OCI-LY7 (cell line): ENCODE data around the gene HLCS. TPM values are rescaled to one million over a fixed set of nuclear protein-coding genes. Genes with fewer than 3 reads are reported as not detected.

Experiments
- BruUV-seq: library from RNA; stranded (reverse); fragments of 400-500 nt; replicated peaks from 2 replicates; lab custom pipeline; 2021; lab: Mats Ljungman, UMichigan
- CTCF ChIA-PET: fragments of 300-600 bp; sonication (Branson Sonifier 250); formaldehyde crosslinking; loops from one replicate; lab custom pipeline; 2022; ENCODE audit warnings: antibody characterized with exemption; ENCODE audit not compliant: unreplicated experiment; lab: Charles Lee
- POLR2A ChIA-PET: fragments of 300-600 bp; sonication (Branson Sonifier 250); formaldehyde crosslinking; loops from one replicate; lab custom pipeline; 2022; ENCODE audit warnings: antibody characterized with exemption; lab: Charles Lee
- DNase-seq: peaks from one replicate; pipeline ENCODE4 v3.0.0-alpha.2; 2015; ENCODE audit warnings: low spot score
- H2AFZ ChIP-seq: fragments of 200-600 bp; sonication (generic), shearing (Covaris generic); 2 replicates; pipeline ENCODE4 v1.6.1; 2014; ENCODE audit warnings: mild to moderate bottlenecking, antibody characterized with exemption, low read length, moderate library complexity
- H3K27ac ChIP-seq: fragments of 200-600 bp; sonication (generic); 2 replicates; pipeline ENCODE4 v1.5.1; 2014; ENCODE audit warnings: mixed run types, low read depth, mild to moderate bottlenecking, moderate library complexity, low read length, inconsistent platforms; ENCODE audit not compliant: poor library complexity, severe bottlenecking
- H3K36me3 ChIP-seq: fragments of 200-600 bp; sonication (generic); 2 replicates; pipeline ENCODE4 v1.6.1; 2014; ENCODE audit warnings: mild to moderate bottlenecking, antibody characterized with exemption, low read length, moderate library complexity, mixed read lengths; ENCODE audit not compliant: insufficient read depth
- H3K4me1 ChIP-seq: fragments of 200-600 bp; sonication (generic); 2 replicates; pipeline ENCODE4 v1.5.1; 2014; ENCODE audit warnings: mild to moderate bottlenecking, low read length; ENCODE audit not compliant: insufficient read depth, poor library complexity, severe bottlenecking
- H3K4me2 ChIP-seq: fragments of 200-600 bp; sonication (generic); 2 replicates; pipeline ENCODE4 v1.6.1; 2014; ENCODE audit warnings: mild to moderate bottlenecking, low read length
- H3K4me3 ChIP-seq: fragments of 200-600 bp; sonication (generic); 2 replicates; pipeline ENCODE4 v1.5.1; 2014; ENCODE audit warnings: mild to moderate bottlenecking, low read depth, low read length; ENCODE audit not compliant: poor library complexity, severe bottlenecking
- H3K79me2 ChIP-seq: fragments of 200-600 bp; sonication (generic); 2 replicates; pipeline ENCODE4 v1.6.1; 2016; ENCODE audit warnings: low read depth, mild to moderate bottlenecking, low read length, moderate library complexity, mixed read lengths; ENCODE audit not compliant: insufficient read depth
- H3K9me2 ChIP-seq: fragments of 200-600 bp; sonication (generic); 2 replicates; pipeline ENCODE4 v1.6.1; 2016; ENCODE audit warnings: mild to moderate bottlenecking, low read length, mixed read lengths; ENCODE audit not compliant: insufficient read depth
- H3K9me3 ChIP-seq: fragments of 200-600 bp; sonication (generic); 2 replicates; pipeline ENCODE4 v1.6.1; 2014; ENCODE audit warnings: mild to moderate bottlenecking, mixed run types, low read length, mixed read lengths
- H4K20me1 ChIP-seq: fragments of 200-600 bp; sonication (generic); 2 replicates; pipeline ENCODE4 v1.6.1; 2014; ENCODE audit warnings: mild to moderate bottlenecking, antibody characterized with exemption, low read length, moderate library complexity, mixed read lengths; ENCODE audit not compliant: insufficient read depth
- CTCF ChIP-seq: fragments of 200-600 bp; sonication (generic); conservative IDR thresholded peaks from 2 replicates; pipeline ENCODE4 v1.5.1; 2014; ENCODE audit warnings: mild to moderate bottlenecking, antibody characterized with exemption, low read length, moderate library complexity, mixed read lengths
- EZH2phosphoT487 ChIP-seq: fragments of 200-600 bp; sonication (generic); IDR thresholded peaks from 2 replicates; pipeline ENCODE4 v1.6.1; 2018; ENCODE audit warnings: low read depth, borderline replicate concordance, mild to moderate bottlenecking, mixed run types, antibody characterized with exemption, low read length, moderate library complexity, mixed read lengths
- intact Hi-C: fragments of 100-400 bp; cut with micrococcal nuclease; formaldehyde crosslinking; loops from one replicate; pipeline ENCODE4 v1.10.0; 2022; ENCODE audit not compliant: unreplicated experiment
- total RNA-seq, 2 experiments: library from RNA; depleted of rRNA in 1 of 2; stranded (reverse); fragments of >200 nt in 1 of 2; shearing (Covaris generic) in 1 of 2; gene quantifications; 2 replicates each; pipeline ENCODE4 v1.2.3, GENCODE V29; 2014 to 2022

Gene HLCS
- total RNA-seq, 2 experiments from 2014 or later: 12.0 to 20.9 TPM

DNA sequence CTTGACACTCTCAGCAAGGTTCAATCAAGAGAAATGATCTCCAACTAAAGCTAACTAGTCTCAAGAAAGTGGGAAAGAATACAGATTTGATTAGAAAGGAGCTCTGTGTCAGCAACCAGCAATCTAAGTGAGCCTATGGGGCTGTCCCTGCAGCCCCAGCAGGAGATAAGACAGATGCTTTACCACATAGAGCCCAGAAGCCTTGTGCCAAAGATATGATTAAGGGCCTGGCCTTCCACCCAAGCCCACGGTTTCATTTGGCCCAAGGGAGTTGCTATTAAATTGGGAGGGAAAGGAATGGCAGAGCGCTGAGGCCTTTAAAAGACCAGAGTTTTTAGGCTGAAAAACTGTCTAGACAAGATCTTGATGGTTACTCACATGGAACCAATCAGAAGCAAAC is 74.8 kb downstream of the HLCS start:
- no peak overlapping the region for H3K4me3 ChIP-seq
- no peak overlapping the region for H2AFZ ChIP-seq
- no peak for TF ChIP-seq EZH2phosphoT487
- no peak for TF ChIP-seq CTCF
- intact Hi-C loops: no loop called here
- H3K36me3 ChIP-seq: no peaks in the 10 kb centered on the region
- CTCF ChIA-PET: no interaction called here
- no peak overlapping the region for H3K4me2 ChIP-seq
- H4K20me1 ChIP-seq: no peaks in the 10 kb centered on the region
- no peaks in the 10 kb centered on the region for H3K79me2 ChIP-seq
- no peak for DNase-seq
- BruUV-seq: no TSS peak
- H3K4me1 ChIP-seq: no peaks in the 10 kb centered on the region
- POLR2A ChIA-PET: no interaction called here
- H3K9me3 ChIP-seq: no peaks in the 10 kb centered on the region
- no peak overlapping the region for H3K27ac ChIP-seq
- H3K9me2 ChIP-seq: no peaks in the 10 kb centered on the region

DNA sequence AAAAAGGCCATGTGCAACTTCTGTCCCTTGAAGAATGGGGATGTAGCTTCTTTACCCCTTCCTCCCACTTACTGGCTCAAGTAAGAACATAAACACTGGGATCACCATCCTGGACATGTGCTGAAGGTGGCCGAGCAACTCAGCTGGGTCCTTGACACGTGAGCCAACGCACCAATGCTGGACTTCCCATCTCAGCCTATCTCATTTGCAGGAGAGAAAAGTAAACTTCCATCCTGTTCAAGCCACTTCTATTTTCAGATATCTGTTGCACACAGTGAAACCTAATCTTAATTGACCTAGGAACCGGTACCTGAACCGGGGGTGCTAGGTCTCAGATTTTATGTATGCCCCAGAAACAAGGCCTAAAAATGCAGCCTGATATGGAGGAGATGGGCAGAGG is 75.3 kb downstream of the HLCS start:
- H3K9me2 ChIP-seq: no peaks in the 10 kb centered on the region
- H3K4me1 ChIP-seq: no peaks in the 10 kb centered on the region
- H3K27ac ChIP-seq: no peak overlapping the region
- H4K20me1 ChIP-seq: no peaks in the 10 kb centered on the region
- TF ChIP-seq CTCF (no peak), EZH2phosphoT487 (no peak)
- no peaks in the 10 kb centered on the region for H3K9me3 ChIP-seq
- H3K4me2 ChIP-seq: no peak overlapping the region
- no peak for DNase-seq
- POLR2A ChIA-PET: no interaction called here
- no peak overlapping the region for H3K4me3 ChIP-seq
- CTCF ChIA-PET: no interaction called here
- no TSS peak for BruUV-seq
- intact Hi-C loops: no loop called here
- H3K79me2 ChIP-seq: no peaks in the 10 kb centered on the region
- no peaks in the 10 kb centered on the region for H3K36me3 ChIP-seq
- H2AFZ ChIP-seq: no peak overlapping the region

GRCh38 chr21:36890086-36890485 is 76.4 kb downstream of the HLCS start:
- no TSS peak for BruUV-seq
- POLR2A ChIA-PET: no interaction called here
- no peak for DNase-seq

More at GRCh38 chr21:36890086-36890485, 76.4 kb downstream of the HLCS start:
- no peak overlapping the region for H3K4me3 ChIP-seq
- CTCF ChIA-PET: no interaction called here
- H4K20me1 ChIP-seq: no peaks in the 10 kb centered on the region
- H3K79me2 ChIP-seq: no peaks in the 10 kb centered on the region
- H3K4me2 ChIP-seq: no peak overlapping the region
- intact Hi-C loops: no loop called here
- H2AFZ ChIP-seq: no peak overlapping the region
- no peaks in the 10 kb centered on the region for H3K9me3 ChIP-seq
- no peaks in the 10 kb centered on the region for H3K9me2 ChIP-seq
- H3K36me3 ChIP-seq: no peaks in the 10 kb centered on the region
- H3K27ac ChIP-seq: no peak overlapping the region
- H3K4me1 ChIP-seq: no peaks in the 10 kb centered on the region
- TF ChIP-seq EZH2phosphoT487: no peak
- no peak for TF ChIP-seq CTCF
